Panc1 (cell line): ENCODE results near the gene CKS1B. TPM values are rescaled to one million over a fixed set of nuclear protein-coding genes. Genes with fewer than 3 reads are reported as not detected.

Experiments used
- ATAC-seq: fragments of 200-7000 bp; cut with Tn5 transposase; 2 replicates; pipeline ENCODE4 v1.9.1; 2020; ENCODE audit warnings: mild to moderate bottlenecking, moderate library complexity
- BruUV-seq: library from RNA; stranded (reverse); fragments of 400-500 nt; replicated peaks from 2 replicates; lab custom pipeline; 2021; lab: Mats Ljungman, UMichigan
- CTCF ChIA-PET: fragments of 300-600 bp; sonication (Branson Sonifier 250); formaldehyde crosslinking; loops from one replicate; lab custom pipeline; 2022; ENCODE audit warnings: antibody characterized with exemption; lab: Charles Lee
- POLR2A ChIA-PET: fragments of 300-600 bp; sonication (Branson Sonifier 250); formaldehyde crosslinking; loops from one replicate; lab custom pipeline; 2022; ENCODE audit warnings: antibody characterized with exemption; lab: Charles Lee
- DNase-seq: peaks from one replicate; pipeline ENCODE4 v3.0.0-alpha.2; 2010; ENCODE audit warnings: low read depth, low spot score
- H3K27ac ChIP-seq: 2 replicates; pipeline ENCODE4 v1.5.1; 2011; ENCODE audit warnings: mild to moderate bottlenecking, low read length, inconsistent platforms
- H3K27me3 ChIP-seq: fragments of 200-500 bp; sonication (Bioruptor generic); 2 replicates; pipeline ENCODE4 v1.6.0; 2014; ENCODE audit warnings: low read length, inconsistent platforms; ENCODE audit not compliant: control insufficient read depth, insufficient read depth
- H3K36me3 ChIP-seq: fragments of 200-500 bp; sonication (Bioruptor generic); 2 replicates; pipeline ENCODE4 v1.5.1; 2014; ENCODE audit warnings: inconsistent platforms, mild to moderate bottlenecking, low read length, moderate library complexity; ENCODE audit not compliant: control insufficient read depth, insufficient read depth
- H3K4me1 ChIP-seq: 2 replicates; pipeline ENCODE4 v1.5.1; 2011; ENCODE audit warnings: inconsistent platforms, mild to moderate bottlenecking, low read length, moderate library complexity; ENCODE audit not compliant: control insufficient read depth, insufficient read depth
- H3K4me3 ChIP-seq, 2 experiments: 2 replicates each; pipeline ENCODE4 v1.5.1; 2011 to 2012; ENCODE audit warnings: low read depth in 2 of 2, low read length in 2 of 2, mild to moderate bottlenecking in 2 of 2, inconsistent platforms in 1 of 2, moderate library complexity in 1 of 2
- H3K9me3 ChIP-seq: fragments of 200-500 bp; sonication (Bioruptor generic); 2 replicates; pipeline ENCODE4 v1.5.1; 2014; ENCODE audit warnings: low read depth, mild to moderate bottlenecking, inconsistent platforms, low read length, moderate library complexity; ENCODE audit not compliant: control insufficient read depth, insufficient read depth
- POLR2AphosphoS5 ChIP-seq: IDR thresholded peaks from 2 replicates; pipeline ENCODE4 v1.6.1; 2012; ENCODE audit warnings: mild to moderate bottlenecking, low read depth, low read length, moderate library complexity
- SIN3A ChIP-seq: IDR thresholded peaks from 2 replicates; pipeline ENCODE4 v1.6.1; 2012; ENCODE audit warnings: low read depth, mild to moderate bottlenecking, low read length, moderate library complexity, borderline replicate concordance; ENCODE audit not compliant: insufficient read depth
- TCF7L2 ChIP-seq: IDR thresholded peaks from 2 replicates; pipeline ENCODE4 v1.6.1; 2011; ENCODE audit warnings: mild to moderate bottlenecking, low read depth, low read length, inconsistent platforms
- in situ Hi-C: cut with HindIII; loops from 2 replicates; pipeline ENCODE4 v1.10.0; 2016; ENCODE audit warnings: low sequenced_read_pairs, low pct_unique_long_range_greater_than_20kb
- intact Hi-C: fragments of 100-400 bp; cut with micrococcal nuclease; formaldehyde crosslinking; loops from one replicate; pipeline ENCODE4 v1.10.0; 2022; ENCODE audit not compliant: unreplicated experiment
- total RNA-seq: library from RNA; stranded (reverse); gene quantifications from one replicate; pipeline ENCODE4 v1.2.1, GENCODE V29; 2021; ENCODE audit not compliant: unreplicated experiment
- TF ChIP-seq, protein P1 (sequence below), 2 experiments: IDR thresholded peaks; 2 replicates each; pipeline ENCODE4 v1.6.1; 2011 to 2012; ENCODE audit warnings: low read depth in 2 of 2, control low read depth in 1 of 2, low read length in 1 of 2, mild to moderate bottlenecking in 1 of 2, moderate library complexity in 1 of 2; ENCODE audit not compliant: insufficient read depth in 1 of 2
- TF ChIP-seq, protein P2 (sequence below): fragments of 450-650 bp; IDR thresholded peaks from 2 replicates; pipeline ENCODE4 v1.5.1; 2017; ENCODE audit warnings: mild to moderate bottlenecking

Gene CKS1B
- total RNA-seq, 1 experiment from 2014 or later, result 212 TPM

DNA sequence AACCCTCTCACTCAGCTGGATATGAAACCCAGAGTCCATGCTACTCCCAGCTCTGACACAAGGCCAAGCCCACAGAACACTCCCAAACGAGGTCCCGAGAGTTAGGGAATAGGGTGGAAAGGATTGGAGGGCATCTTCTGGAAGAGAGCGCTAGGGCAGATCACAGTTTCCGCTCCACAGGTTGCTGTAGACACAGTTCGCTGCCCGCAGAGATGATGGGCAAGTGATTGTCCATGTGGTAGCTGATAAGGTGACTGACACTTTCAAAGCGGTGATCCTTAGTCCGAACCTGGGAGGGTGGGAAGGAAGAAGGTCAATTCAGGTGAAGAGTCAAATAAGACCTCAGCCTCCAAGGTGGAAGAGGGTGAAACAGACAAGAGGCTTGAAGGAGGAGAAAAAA, 10.8 kb upstream of the CKS1B start:
- H3K4me3 ChIP-seq, result no peak overlapping the region
- BruUV-seq, result no TSS peak
- H3K27ac ChIP-seq, result peak overlapping the region; percentile 31; the same call in 1 of the 2 replicates
- peaks cover 36% of the 10 kb centered on the region for H3K4me1 ChIP-seq
- CTCF ChIA-PET, result no interaction called here
- in situ Hi-C loops (no loop called here), intact Hi-C loops (no loop called here)
- no peaks in the 10 kb centered on the region for H3K9me3 ChIP-seq
- ATAC-seq (no peak), DNase-seq (no peak)
- H3K36me3 ChIP-seq, result peaks cover 20% of the 10 kb centered on the region
- POLR2A ChIA-PET, result no interaction called here
- H3K27me3 ChIP-seq, result no peaks in the 10 kb centered on the region
- TF ChIP-seq SIN3A, result no peak
- no peak for TF ChIP-seq POLR2AphosphoS5
- TF ChIP-seq, protein P1, sequence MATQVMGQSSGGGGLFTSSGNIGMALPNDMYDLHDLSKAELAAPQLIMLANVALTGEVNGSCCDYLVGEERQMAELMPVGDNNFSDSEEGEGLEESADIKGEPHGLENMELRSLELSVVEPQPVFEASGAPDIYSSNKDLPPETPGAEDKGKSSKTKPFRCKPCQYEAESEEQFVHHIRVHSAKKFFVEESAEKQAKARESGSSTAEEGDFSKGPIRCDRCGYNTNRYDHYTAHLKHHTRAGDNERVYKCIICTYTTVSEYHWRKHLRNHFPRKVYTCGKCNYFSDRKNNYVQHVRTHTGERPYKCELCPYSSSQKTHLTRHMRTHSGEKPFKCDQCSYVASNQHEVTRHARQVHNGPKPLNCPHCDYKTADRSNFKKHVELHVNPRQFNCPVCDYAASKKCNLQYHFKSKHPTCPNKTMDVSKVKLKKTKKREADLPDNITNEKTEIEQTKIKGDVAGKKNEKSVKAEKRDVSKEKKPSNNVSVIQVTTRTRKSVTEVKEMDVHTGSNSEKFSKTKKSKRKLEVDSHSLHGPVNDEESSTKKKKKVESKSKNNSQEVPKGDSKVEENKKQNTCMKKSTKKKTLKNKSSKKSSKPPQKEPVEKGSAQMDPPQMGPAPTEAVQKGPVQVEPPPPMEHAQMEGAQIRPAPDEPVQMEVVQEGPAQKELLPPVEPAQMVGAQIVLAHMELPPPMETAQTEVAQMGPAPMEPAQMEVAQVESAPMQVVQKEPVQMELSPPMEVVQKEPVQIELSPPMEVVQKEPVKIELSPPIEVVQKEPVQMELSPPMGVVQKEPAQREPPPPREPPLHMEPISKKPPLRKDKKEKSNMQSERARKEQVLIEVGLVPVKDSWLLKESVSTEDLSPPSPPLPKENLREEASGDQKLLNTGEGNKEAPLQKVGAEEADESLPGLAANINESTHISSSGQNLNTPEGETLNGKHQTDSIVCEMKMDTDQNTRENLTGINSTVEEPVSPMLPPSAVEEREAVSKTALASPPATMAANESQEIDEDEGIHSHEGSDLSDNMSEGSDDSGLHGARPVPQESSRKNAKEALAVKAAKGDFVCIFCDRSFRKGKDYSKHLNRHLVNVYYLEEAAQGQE (IDR thresholded peaks at IDR 0.05; ENCODE audit: insufficient read depth in 1 of 2, low read depth in 2 of 2, low read length in 1 of 2), result no peak
- no peak for TF ChIP-seq TCF7L2
- TF ChIP-seq, protein P2, sequence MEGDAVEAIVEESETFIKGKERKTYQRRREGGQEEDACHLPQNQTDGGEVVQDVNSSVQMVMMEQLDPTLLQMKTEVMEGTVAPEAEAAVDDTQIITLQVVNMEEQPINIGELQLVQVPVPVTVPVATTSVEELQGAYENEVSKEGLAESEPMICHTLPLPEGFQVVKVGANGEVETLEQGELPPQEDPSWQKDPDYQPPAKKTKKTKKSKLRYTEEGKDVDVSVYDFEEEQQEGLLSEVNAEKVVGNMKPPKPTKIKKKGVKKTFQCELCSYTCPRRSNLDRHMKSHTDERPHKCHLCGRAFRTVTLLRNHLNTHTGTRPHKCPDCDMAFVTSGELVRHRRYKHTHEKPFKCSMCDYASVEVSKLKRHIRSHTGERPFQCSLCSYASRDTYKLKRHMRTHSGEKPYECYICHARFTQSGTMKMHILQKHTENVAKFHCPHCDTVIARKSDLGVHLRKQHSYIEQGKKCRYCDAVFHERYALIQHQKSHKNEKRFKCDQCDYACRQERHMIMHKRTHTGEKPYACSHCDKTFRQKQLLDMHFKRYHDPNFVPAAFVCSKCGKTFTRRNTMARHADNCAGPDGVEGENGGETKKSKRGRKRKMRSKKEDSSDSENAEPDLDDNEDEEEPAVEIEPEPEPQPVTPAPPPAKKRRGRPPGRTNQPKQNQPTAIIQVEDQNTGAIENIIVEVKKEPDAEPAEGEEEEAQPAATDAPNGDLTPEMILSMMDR, result no peak

DNA sequence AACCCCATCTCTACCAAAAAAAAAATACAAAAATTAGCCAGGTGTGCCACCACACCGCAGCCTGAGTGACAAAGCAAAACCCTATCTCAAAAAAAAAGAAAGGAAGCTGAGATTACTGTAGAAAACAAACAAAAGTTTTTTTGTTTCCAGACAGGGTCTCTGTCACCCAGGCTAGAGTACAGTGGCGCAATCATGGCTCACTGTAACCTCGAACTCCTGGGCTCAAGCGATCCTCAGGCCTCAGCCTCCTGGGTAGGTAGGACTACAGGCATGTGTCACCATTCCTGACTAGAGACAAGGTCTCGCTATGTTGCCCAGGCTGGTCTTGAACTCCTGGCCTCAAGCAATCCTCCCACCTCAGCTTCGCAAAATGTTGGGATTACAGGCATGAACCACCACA, 10.1 kb upstream of the CKS1B start:
- ATAC-seq, result no peak
- H3K4me1 ChIP-seq, result peaks cover 43% of the 10 kb centered on the region
- no peaks in the 10 kb centered on the region for H3K9me3 ChIP-seq
- CTCF ChIA-PET, result no interaction called here
- TF ChIP-seq SIN3A (no peak), POLR2AphosphoS5 (no peak), TCF7L2 (no peak)
- TF ChIP-seq, protein P1 (IDR thresholded peaks at IDR 0.05; ENCODE audit: insufficient read depth in 1 of 2, low read depth in 2 of 2, low read length in 1 of 2), result no peak
- TF ChIP-seq, protein P2, result no peak
- H3K4me3 ChIP-seq, result no peak overlapping the region
- intact Hi-C loops (no loop called here), in situ Hi-C loops (no loop called here)
- H3K36me3 ChIP-seq, result peaks cover 20% of the 10 kb centered on the region
- no TSS peak for BruUV-seq
- H3K27ac ChIP-seq, result peak overlapping the region; percentile 8; the same call in 1 of the 2 replicates
- no peak for DNase-seq
- H3K27me3 ChIP-seq, result no peaks in the 10 kb centered on the region
- POLR2A ChIA-PET, result interaction anchor here (0.6 kb wide), 1 partner anchor 56 kb away, joined by 4 read pairs; no protein-coding TSS in a partner anchor
